ENCODE results near the gene ZNF280C.
"Not testable (repeated sequence)": the region's sequence is repeated elsewhere in the genome, so short reads cannot be mapped to it uniquely, and the experiment has no call there.

The ZNF280C gene

GRCh38 chrX:130268449-130269170 lies at the start of gene ZNF280C:
Gene ZNF280C (minus strand): TSS chrX:130268899. CDS start chrX:130260449, 8,450 bp downstream.
- peak; percentile 88 for DNase-seq

GRCh38 chrX:130304587-130305368 lies 36.1 kb upstream of the ZNF280C start:
- DNase-seq: no peak

- DNase-seq: no peak
Observed at GRCh38 chrX:130301977-130302376, 33.3 kb upstream of the ZNF280C start.

GRCh38 chrX:130301405-130301804 lies 32.7 kb upstream of the ZNF280C start:
- no peak for DNase-seq

- no peak for DNase-seq
Observed at GRCh38 chrX:130300010-130300282, 31.2 kb upstream of the ZNF280C start.

GRCh38 chrX:130299279-130300009 lies 30.7 kb upstream of the ZNF280C start:
- DNase-seq: no peak

GRCh38 chrX:130296743-130297142 lies 28.0 kb upstream of the ZNF280C start:
- no peak for DNase-seq

- DNase-seq: no peak
Observed at GRCh38 chrX:130296297-130296678, 27.6 kb upstream of the ZNF280C start.

- DNase-seq: no peak
Observed at GRCh38 chrX:130295519-130296296, 27.0 kb upstream of the ZNF280C start.

GRCh38 chrX:130287071-130287770 lies 18.5 kb upstream of the ZNF280C start:
- no peak for DNase-seq

GRCh38 chrX:130285710-130286109 lies 17.0 kb upstream of the ZNF280C start:
- DNase-seq: no peak

- no peak for DNase-seq
Observed at GRCh38 chrX:130285069-130285620, 16.4 kb upstream of the ZNF280C start.

- no peak for DNase-seq
Observed at GRCh38 chrX:130282151-130282550, 13.5 kb upstream of the ZNF280C start.

- no peak for DNase-seq
Observed at GRCh38 chrX:130280901-130281300, 12.2 kb upstream of the ZNF280C start.

GRCh38 chrX:130272253-130272652 lies 3.6 kb upstream of the ZNF280C start:
- not testable (repeated sequence) for DNase-seq

GRCh38 chrX:130269391-130269790 lies 692 bp upstream of the ZNF280C start:
- not testable (repeated sequence) for DNase-seq

GRCh38 chrX:130267956-130268448 lies 697 bp downstream of the ZNF280C start:
- no peak for DNase-seq

GRCh38 chrX:130264573-130264972 lies 4.1 kb downstream of the ZNF280C start:
- no peak for DNase-seq

GRCh38 chrX:130263016-130263415 lies 5.7 kb downstream of the ZNF280C start:
- no peak for DNase-seq

- no peak for DNase-seq
Observed at GRCh38 chrX:130262231-130262630, 6.5 kb downstream of the ZNF280C start.

- no peak for DNase-seq
Observed at GRCh38 chrX:130261296-130261893, 7.3 kb downstream of the ZNF280C start.

Measured in NCI-H446 treated with DMSO at 0.1 percent for 48 hours (cell line).